ENCODE results near the gene RFX3.

RFX3 gene

DNA sequence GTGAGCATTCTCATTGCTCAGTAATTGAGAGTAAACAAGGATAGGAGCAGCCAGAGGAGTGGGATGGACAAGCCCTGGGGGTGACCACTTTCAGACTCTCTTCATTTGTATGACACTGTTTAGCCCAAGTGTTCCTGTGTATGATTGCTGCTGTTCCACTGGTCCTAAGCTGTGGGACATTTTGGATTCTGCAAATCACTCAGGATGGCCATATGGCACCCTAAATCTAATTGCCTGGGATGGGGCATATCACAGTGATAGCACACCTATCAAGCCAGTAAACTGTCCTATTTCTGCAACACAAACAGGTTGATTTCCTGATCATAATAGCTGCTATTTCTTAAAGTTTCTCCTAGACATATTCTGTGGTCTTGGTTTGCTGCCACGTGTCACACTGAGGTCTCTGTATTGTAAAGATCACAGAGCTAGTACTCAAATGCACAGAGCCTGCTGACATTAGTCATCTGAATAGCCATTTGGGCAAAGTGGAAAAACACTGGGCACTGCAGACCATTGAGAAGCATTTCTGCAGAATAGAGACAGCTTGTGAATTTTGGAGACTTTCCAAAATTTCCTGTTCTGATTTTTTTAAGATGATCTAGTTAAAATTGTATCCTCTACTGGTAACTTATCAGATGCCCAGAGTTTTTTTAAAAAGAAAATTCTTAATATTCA is 320.2 kb downstream of the RFX3 start:
- no peak for DNase-seq (ENCODE audit: low read depth)

- no peak for DNase-seq (ENCODE audit: low read depth)
These were observed 325.4 kb downstream of the RFX3 start for GRCh38 chr9:3200331-3200774.

- DNase-seq (ENCODE audit: low read depth) = no peak
These were observed 332.0 kb downstream of the RFX3 start for GRCh38 chr9:3193791-3194190.

DNA sequence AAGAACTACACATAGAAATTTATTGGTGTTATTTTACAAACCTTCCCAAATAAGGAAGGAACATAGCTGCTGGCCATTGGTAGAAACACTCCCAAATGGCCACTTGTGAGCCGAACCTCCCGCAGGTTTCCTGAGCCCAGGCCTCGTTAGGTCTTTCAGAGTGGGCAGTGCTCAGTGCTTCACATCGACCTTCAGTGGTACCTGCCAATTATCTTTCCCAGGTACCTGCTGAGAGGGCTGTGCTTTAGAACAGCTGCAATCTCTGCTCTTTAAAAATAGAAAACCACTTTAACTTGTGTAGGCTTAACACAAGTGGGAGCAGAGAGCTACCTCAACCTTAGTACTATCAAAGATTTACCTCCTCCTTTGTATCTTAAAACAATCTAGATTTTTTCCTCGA is 334.1 kb downstream of the RFX3 start:
- no peak for DNase-seq (ENCODE audit: low read depth)

DNA sequence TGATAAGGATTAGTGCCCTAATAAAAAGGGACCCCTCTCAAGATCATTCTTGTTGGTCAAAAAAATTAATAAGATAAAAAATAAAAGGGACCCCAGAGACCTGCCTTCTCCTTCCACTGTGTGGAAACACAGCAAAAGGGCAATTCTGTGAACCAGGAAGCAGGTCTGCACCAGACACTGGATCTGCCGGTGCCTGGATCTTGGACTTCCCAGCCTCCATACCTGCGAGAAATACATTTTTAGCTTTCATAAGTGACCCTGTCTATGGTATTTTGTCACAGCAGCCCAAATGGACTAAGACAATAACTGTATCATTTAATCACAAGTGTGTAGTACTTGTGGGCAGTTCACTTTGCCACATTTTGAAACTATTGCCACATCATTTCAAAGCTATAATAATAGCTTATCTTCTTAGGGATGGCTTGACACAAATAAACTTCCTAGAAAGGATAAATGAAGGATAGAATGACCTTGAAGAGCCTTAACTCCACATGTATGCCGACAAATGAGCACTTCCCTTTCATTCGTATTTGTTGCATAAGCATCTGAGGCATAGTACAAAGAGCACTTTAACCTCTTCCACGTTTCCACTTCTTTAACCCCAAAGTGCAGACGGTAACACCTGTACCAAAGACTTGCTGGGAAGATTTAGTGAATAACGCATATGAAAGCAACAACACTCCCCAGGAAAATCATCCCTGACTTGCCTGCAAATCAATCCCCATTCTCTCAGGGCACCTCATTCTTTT is 336.5 kb downstream of the RFX3 start:
- no peak for DNase-seq (ENCODE audit: low read depth)

DNA sequence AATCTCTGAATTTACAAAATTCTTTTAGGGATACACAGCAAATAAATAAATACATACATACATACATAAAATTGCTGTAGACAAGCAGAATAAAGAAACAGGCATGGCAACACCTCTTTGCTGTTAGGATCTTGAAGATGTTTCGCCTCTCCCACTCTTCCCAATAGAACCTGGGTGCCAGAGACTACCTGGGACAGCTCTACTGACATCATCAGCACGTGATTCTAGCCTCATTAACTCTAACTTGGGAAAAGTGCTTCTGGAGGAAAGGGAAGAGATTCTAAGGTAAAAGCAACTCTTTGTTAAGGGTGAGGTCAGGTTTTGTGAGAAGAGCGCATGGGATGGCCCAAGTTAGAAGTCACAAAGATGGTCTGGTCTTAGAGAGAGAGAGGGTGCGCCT is 339.1 kb downstream of the RFX3 start:
- DNase-seq (ENCODE audit: low read depth) = no peak

GRCh38 chr9:3181049-3181953 is 344.5 kb downstream of the RFX3 start:
- DNase-seq (ENCODE audit: low read depth) = no peak

- DNase-seq (ENCODE audit: low read depth) = no peak
These were observed 345.1 kb downstream of the RFX3 start for GRCh38 chr9:3180696-3181048.

DNA sequence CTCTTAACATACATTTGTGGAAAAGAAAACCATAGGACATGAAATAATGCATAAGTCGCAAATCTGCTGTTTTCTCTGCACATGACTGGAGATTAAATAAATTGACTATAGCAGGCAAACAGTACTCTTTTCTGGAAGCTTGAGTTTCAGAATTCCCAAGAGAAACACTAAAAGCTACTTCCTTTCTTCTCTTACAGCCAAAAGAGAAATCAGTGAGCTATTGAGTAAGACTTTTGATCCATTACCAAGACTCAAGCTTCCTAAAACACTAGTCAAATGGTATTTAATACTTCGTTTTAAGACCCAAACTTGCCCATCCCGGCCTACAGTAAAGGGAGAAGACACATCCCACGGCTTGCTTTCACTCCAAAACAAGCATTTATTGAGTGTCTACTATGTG is 346.1 kb downstream of the RFX3 start:
- DNase-seq (ENCODE audit: low read depth) = no peak

GRCh38 chr9:3177936-3178335 is 347.9 kb downstream of the RFX3 start:
- no peak for DNase-seq (ENCODE audit: low read depth)

DNA sequence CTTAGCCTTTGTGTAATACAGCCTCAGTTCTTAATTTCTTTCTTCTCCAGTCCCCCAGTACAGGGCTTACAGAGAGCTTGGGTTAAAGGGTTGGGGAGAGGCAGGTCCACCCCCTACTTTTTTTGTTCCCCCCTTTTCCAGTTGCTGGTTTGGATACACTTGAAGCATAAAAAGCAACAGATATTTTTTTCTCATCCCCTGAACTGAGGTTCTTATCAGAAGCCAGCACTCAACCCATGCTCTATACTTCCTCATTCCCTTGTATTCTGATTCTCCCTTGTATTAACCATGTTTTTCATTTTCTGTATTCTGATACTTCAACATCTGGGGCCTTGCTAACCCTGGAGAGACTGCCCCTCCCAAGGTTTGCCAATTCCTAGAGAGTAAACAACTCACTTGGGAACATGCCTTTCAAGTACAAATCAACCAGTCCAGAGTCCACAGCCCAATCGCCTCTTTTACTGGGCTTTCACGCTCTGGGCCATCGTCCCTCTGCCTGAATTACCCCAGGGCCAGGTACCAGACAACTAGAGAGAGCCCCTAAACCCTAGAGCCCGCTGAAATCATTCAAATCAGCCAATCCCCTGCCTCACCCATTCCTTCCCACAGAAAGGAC is 348.5 kb downstream of the RFX3 start:
- DNase-seq (ENCODE audit: low read depth) = no peak

DNA sequence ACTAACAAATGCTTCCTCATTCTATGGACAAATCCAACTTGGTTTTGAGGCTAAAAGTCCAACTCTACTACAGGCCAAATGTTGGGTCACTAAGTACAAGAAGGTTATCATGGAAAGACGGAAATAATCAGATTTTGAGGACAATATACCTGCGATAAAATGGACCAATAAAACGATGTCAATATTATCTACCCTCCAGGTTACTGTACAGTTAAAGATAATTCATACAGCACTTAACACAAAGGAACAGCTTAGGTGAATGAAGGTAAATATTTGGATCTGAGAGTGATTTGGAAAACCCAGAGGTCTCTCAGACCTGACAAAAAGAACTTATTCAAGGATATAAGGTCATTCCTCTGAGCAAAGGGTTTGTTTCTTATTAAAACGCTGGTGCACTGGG is 352.4 kb downstream of the RFX3 start:
- no peak for DNase-seq (ENCODE audit: low read depth)

- DNase-seq (ENCODE audit: low read depth) = no peak
These were observed 355.0 kb downstream of the RFX3 start for GRCh38 chr9:3170819-3171218.

Measured in activated T-helper 9 cell treated with anti-CD3 and anti-CD28 coated beads, Interleukin-2, amount 50 U/mL, for 16 hours (primary cell).